H1 (cell line): Measurements from ENCODE around the gene UQCR10. TPM values are rescaled to one million over a fixed set of nuclear protein-coding genes. Genes with fewer than 3 reads are reported as not detected.

Experiments used
- CHD7 ChIP-seq: fragments of 300-600 bp; sonication (generic); IDR thresholded peaks from 2 replicates; pipeline ENCODE4 v1.7.1; 2012; ENCODE audit warnings: low read length, moderate library complexity, mild to moderate bottlenecking, inconsistent platforms; ENCODE audit not compliant: insufficient replicate concordance
- CTBP2 ChIP-seq: IDR thresholded peaks from 2 replicates; pipeline ENCODE4 v1.7.0; 2011; ENCODE audit warnings: borderline replicate concordance, mild to moderate bottlenecking, moderate library complexity, mixed read lengths, low read length; ENCODE audit not compliant: insufficient read depth, insufficient read length
- GTF2F1 ChIP-seq: IDR thresholded peaks from 2 replicates; pipeline ENCODE4 v1.6.1; 2012; ENCODE audit warnings: low read depth, low read length, improper control_type of control experiment, borderline replicate concordance
- RFX5 ChIP-seq: IDR thresholded peaks from 2 replicates; pipeline ENCODE4 v1.6.1; 2011; ENCODE audit warnings: low read depth, low read length, improper control_type of control experiment, borderline replicate concordance
- RNF2 ChIP-seq: fragments of 200-900, 300-1000 bp; sonication (generic); IDR thresholded peaks from 2 replicates; pipeline ENCODE4 v1.7.1; 2016; ENCODE audit warnings: borderline replicate concordance, low read depth, mild to moderate bottlenecking, antibody characterized with exemption, low read length; ENCODE audit not compliant: poor library complexity, severe bottlenecking; ENCODE audit errors: missing control alignments
- SP2 ChIP-seq: IDR thresholded peaks from 2 replicates; pipeline ENCODE4 v1.6.1; 2012; ENCODE audit warnings: mild to moderate bottlenecking, low read length, inconsistent platforms
- YY1 ChIP-seq: IDR thresholded peaks from 2 replicates; pipeline ENCODE4 v1.6.1; 2011; ENCODE audit warnings: low read depth, mild to moderate bottlenecking, low read length
- ZNF274 ChIP-seq: IDR thresholded peaks from 2 replicates; pipeline ENCODE4 v1.7.0; 2012; ENCODE audit warnings: low read length, borderline replicate concordance; ENCODE audit errors: extremely low read depth
- polyA plus RNA-seq, 7 experiments: library from polyadenylated mRNA; depleted of rRNA in 3 of 7; stranded (reverse) in 5 of 7; unstranded in 2 of 7; fragments of >200 nt in 5 of 7; fragments of 200-250 nt in 2 of 7; gene quantifications; 1 replicate in 5 of 7; 2 replicates in 1 of 7; 4 replicates in 1 of 7; pipeline versions ENCODE4 v1.2.1 to v1.2.3, GENCODE V29; 2011 to 2013; ENCODE audit warnings: missing spikeins in 2 of 7, mixed read lengths in 2 of 7
- total RNA-seq: library from RNA; stranded (reverse); fragmentation: NEBNext Ultra II Directional; extraction: Animal tissue kit (Norgen Biotek cat#: 25700); gene quantifications from 2 replicates; pipeline ENCODE4 v1.2.1, GENCODE V29; 2021

UQCR10 gene
- total and polyA plus RNA-seq, 2 of the 8 experiments (the other 6 are each of a cell fraction or from before 2014, with no cell fraction given): 102 to 260 TPM

GRCh38 chr22:29762263-29762662, 4.9 kb upstream of the UQCR10 start (continued):
- TF ChIP-seq CHD7 (no peak), CTBP2 (no peak), YY1 (no peak), GTF2F1 (no peak), SP2 (no peak), ZNF274 (no peak), RFX5 (no peak), RNF2 (no peak)
